NT2/D1 (cell line): ENCODE data around the gene CNPY1.

Experiments used
- DNase-seq: peaks from one replicate; pipeline ENCODE4 v3.0.0-alpha.2; 2011; ENCODE audit warnings: low read depth, low spot score
- H3K27me3 ChIP-seq: 2 replicates; pipeline ENCODE4 v1.6.0; 2011; ENCODE audit warnings: mild to moderate bottlenecking; ENCODE audit not compliant: insufficient read length, insufficient read depth
- H3K36me3 ChIP-seq: 2 replicates; pipeline ENCODE4 v1.6.1; 2011; ENCODE audit warnings: mild to moderate bottlenecking, low read length, mixed read lengths; ENCODE audit not compliant: insufficient read depth, insufficient read length
- H3K4me1 ChIP-seq: 2 replicates; pipeline ENCODE4 v1.5.1; 2011; ENCODE audit not compliant: insufficient read depth, insufficient read length
- H3K4me3 ChIP-seq: 2 replicates; pipeline ENCODE4 v1.5.1; 2011; ENCODE audit warnings: low read depth; ENCODE audit not compliant: insufficient read length
- H3K9ac ChIP-seq: 2 replicates; pipeline ENCODE4 v1.6.0; 2011; ENCODE audit warnings: low read depth; ENCODE audit not compliant: insufficient read length
- H3K9me3 ChIP-seq: 2 replicates; pipeline ENCODE4 v1.5.1; 2011; ENCODE audit warnings: mild to moderate bottlenecking, low read length; ENCODE audit not compliant: insufficient read depth
- SUZ12 ChIP-seq: IDR thresholded peaks from 2 replicates; pipeline ENCODE4 v1.6.1; 2011; ENCODE audit not compliant: insufficient read length, insufficient read depth; ENCODE audit errors: extremely low read depth
- YY1 ChIP-seq: IDR thresholded peaks from 2 replicates; pipeline ENCODE4 v1.6.1; 2011; ENCODE audit not compliant: insufficient read length, insufficient read depth
- ZNF274 ChIP-seq: IDR thresholded peaks from 2 replicates; pipeline ENCODE4 v1.6.1; 2011; ENCODE audit warnings: mild to moderate bottlenecking, low read depth, low read length

The CNPY1 gene

GRCh38 chr7:155589001-155589980 lies 42.9 kb upstream of the CNPY1 start:
- Histone ChIP-seq H3K27me3 (no peaks in the 10 kb centered on the region), H3K9ac (no peak overlapping the region), H3K4me1 (peaks cover 3% of the 10 kb centered on the region), H3K4me3 (no peak overlapping the region), H3K36me3 (no peaks in the 10 kb centered on the region), H3K9me3 (no peaks in the 10 kb centered on the region)
- no peak for DNase-seq
- TF ChIP-seq YY1 (no peak), ZNF274 (no peak), SUZ12 (no peak)

DNA sequence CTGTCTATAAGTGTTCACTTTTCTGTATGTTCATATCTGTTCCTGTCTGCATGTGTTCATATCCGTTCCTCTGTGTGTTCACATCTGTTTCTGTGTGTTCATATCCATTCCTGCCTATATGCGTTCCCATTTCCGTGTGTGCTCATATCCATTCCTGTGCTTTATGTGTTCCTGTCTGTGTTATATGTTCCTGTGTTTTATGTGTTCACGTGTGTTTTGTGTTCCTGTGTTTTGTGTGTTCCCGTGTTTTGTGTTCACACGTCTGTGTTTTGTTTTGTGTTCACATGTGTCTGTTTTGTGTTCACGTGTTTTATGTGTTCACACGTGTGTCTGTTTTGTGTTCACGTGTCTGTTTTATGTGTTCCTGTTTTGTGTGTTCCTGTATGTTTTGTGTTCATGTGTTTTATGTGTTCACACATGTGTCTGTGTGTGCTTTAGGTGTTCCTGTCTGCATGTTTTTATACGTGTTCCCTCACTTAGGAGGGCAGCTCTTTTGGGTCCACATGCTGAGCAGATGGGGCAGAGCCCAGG lies 42.2 kb upstream of the CNPY1 start:
- Histone ChIP-seq H3K4me3 (no peak overlapping the region), H3K9me3 (no peaks in the 10 kb centered on the region), H3K36me3 (no peaks in the 10 kb centered on the region), H3K9ac (no peak overlapping the region), H3K4me1 (peaks cover 3% of the 10 kb centered on the region), H3K27me3 (no peaks in the 10 kb centered on the region)
- no peak for TF ChIP-seq YY1
- TF ChIP-seq SUZ12, result no peak
- no peak for TF ChIP-seq ZNF274
- DNase-seq, result no peak

- no peak for DNase-seq
- Histone ChIP-seq H3K9me3 (no peaks in the 10 kb centered on the region), H3K9ac (no peak overlapping the region), H3K4me1 (peaks cover under 1% of the 10 kb centered on the region), H3K4me3 (no peak overlapping the region), H3K36me3 (no peaks in the 10 kb centered on the region), H3K27me3 (no peaks in the 10 kb centered on the region)
- TF ChIP-seq YY1 (no peak), ZNF274 (no peak), SUZ12 (no peak)
Measured at GRCh38 chr7:155587486-155587885, 41.1 kb upstream of the CNPY1 start.

DNA sequence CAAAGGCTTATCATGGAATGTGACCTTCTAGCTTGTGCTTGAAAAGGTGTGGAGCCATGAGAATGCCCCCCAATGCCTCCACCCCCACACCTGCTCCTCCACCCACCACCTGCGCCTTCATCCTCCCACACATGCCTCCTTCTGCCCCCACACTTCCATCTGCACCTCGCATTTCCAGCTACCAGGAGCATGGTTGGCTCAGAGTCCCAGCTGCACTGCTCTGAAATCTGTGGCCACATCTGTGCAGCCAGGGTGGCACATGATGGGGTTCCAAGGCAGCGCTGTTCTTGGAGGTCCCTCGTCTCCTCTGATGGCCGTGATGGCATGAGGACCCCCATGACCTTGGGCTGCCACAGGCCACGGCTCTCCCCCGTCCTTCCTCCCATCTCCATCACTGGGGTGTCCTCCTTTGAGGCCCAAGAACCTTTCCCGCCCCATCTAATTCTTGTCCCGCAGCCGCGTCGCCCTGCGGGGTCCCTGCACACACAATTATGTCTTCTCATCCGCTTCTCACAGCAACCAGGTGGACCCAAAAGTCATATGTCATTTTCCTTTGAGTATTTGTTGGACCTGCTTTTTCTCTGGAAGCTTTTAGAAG lies 40.6 kb upstream of the CNPY1 start:
- TF ChIP-seq ZNF274 (no peak), SUZ12 (no peak)
- Histone ChIP-seq H3K9ac (no peak overlapping the region), H3K27me3 (no peaks in the 10 kb centered on the region), H3K9me3 (no peaks in the 10 kb centered on the region), H3K4me3 (no peak overlapping the region), H3K4me1 (no peaks in the 10 kb centered on the region), H3K36me3 (no peaks in the 10 kb centered on the region)
- no peak for DNase-seq

- no peak overlapping the region for H3K9ac ChIP-seq
- H3K4me1 ChIP-seq, result no peaks in the 10 kb centered on the region
- H3K36me3 ChIP-seq, result no peaks in the 10 kb centered on the region
- no peaks in the 10 kb centered on the region for H3K27me3 ChIP-seq
- no peaks in the 10 kb centered on the region for H3K9me3 ChIP-seq
- no peak overlapping the region for H3K4me3 ChIP-seq
- no peak for DNase-seq
- TF ChIP-seq YY1 (no peak), ZNF274 (no peak), SUZ12 (no peak)
Measured at GRCh38 chr7:155585951-155586350, 39.6 kb upstream of the CNPY1 start.

DNA sequence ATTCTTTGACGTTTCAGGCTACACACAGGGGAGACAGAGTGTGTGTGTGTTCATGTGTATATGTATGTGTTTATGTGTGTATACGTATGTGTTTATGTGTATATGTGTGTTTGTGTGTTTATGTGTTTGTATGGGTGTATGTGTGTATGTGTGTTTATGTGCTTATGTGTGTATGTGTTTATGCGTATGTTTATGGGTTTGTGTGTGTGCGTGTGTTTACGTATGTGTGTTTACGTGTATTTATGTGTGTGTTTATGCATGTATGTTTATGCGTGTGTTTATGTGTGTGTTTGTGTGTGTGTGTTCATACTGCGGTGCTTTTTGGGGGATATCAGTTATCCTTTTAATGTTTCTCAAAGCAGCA lies 39.2 kb upstream of the CNPY1 start:
- H3K27me3 ChIP-seq, result no peaks in the 10 kb centered on the region
- TF ChIP-seq YY1 (no peak), ZNF274 (no peak)

More for the DNA sequence above, 39.2 kb upstream of the CNPY1 start:
- H3K36me3 ChIP-seq, result no peaks in the 10 kb centered on the region
- H3K4me3 ChIP-seq, result no peak overlapping the region
- H3K4me1 ChIP-seq, result no peaks in the 10 kb centered on the region
- no peak overlapping the region for H3K9ac ChIP-seq
- no peaks in the 10 kb centered on the region for H3K9me3 ChIP-seq
- no peak for DNase-seq
